ENCODE results near the gene DUOX1. TPM values are rescaled to one million over a fixed set of nuclear protein-coding genes. Genes with fewer than 3 reads are reported as not detected.

DUOX1 gene
- total RNA-seq, 1 experiment from 2014 or later, result 1.2 TPM

DNA sequence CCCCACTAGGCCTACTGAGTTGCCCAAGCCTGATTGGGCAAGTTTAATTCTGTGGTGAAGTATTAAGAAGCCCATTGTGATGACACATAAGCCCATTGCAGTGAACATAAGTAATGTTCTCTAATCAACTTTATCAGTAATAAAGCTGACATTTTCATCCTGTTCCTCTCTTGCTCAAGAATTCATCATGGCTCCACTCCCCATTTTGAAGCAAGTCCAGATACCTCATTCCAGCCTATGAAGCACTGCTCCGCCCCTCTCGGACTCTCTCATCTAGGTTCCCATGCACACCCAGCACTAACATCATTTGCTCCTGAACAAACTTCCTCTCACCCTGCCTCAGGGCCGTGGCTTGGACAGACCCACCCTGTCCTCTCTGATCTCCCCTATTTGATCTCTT, 47.5 kb downstream of the DUOX1 start:
- intact Hi-C loops (cut with micrococcal nuclease; ENCODE audit: unreplicated experiment), result no loop called here
- Mint-ChIP-seq H3K36me3 (ENCODE audit: insufficient read depth, unreplicated experiment) (no peaks in the 10 kb centered on the region), H3K27ac (ENCODE audit: unreplicated experiment) (no peak overlapping the region), H3K27me3 (ENCODE audit: unreplicated experiment) (no peaks in the 10 kb centered on the region), H3K9me3 (ENCODE audit: low read depth, unreplicated experiment) (no peaks in the 10 kb centered on the region), H3K4me3 (ENCODE audit: low read depth, unreplicated experiment) (no peak overlapping the region), H3K4me1 (ENCODE audit: low read depth, unreplicated experiment) (peaks cover 29% of the 10 kb centered on the region)
- DNase-seq, result no peak
- CTCF ChIA-PET, result no interaction called here
- TF ChIP-seq, protein P1, sequence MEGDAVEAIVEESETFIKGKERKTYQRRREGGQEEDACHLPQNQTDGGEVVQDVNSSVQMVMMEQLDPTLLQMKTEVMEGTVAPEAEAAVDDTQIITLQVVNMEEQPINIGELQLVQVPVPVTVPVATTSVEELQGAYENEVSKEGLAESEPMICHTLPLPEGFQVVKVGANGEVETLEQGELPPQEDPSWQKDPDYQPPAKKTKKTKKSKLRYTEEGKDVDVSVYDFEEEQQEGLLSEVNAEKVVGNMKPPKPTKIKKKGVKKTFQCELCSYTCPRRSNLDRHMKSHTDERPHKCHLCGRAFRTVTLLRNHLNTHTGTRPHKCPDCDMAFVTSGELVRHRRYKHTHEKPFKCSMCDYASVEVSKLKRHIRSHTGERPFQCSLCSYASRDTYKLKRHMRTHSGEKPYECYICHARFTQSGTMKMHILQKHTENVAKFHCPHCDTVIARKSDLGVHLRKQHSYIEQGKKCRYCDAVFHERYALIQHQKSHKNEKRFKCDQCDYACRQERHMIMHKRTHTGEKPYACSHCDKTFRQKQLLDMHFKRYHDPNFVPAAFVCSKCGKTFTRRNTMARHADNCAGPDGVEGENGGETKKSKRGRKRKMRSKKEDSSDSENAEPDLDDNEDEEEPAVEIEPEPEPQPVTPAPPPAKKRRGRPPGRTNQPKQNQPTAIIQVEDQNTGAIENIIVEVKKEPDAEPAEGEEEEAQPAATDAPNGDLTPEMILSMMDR (IDR thresholded peaks at IDR 0.05; ENCODE audit: unreplicated experiment), result no peak
- BruUV-seq (replicated peaks), result no TSS peak

DNA sequence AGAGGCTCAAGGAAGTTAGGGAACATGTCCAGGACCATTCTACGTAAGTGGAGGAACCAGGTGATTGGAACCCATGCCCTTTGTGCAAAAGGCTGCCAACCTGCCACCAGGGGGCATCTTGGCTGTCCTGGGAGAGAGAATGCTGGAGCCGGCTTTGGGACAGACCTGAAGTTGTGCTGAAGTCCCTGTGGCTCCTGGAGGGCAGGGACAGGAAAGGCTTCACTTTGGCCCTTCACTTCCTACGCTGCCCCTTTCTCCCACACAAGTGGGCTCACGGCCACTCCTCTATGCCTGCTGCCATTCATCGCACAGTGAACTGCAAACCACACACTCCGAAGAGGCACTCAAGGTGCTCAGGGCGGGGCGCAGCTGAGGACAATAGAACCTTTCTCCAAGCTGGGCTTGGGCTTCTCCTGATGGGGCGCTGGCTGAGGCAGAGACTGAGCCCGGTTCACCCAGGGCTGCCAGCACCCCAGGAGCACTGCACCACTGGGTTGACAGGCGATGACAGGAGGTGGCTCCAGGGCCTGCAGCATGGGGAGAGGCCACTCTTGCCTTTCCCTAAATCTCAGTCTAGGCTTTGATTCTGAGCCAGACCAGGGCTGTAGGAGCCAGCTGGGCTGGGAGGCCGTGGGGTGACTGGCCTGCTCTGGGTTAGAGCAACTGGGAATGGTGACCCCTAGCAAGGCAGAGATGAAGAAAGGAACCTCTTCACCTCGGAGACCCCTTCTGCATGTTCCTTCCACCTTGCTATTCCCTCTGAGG, 49.6 kb downstream of the DUOX1 start:
- peak overlapping the region; percentile 7 for H3K27ac Mint-ChIP-seq (ENCODE audit: unreplicated experiment)
- no peaks in the 10 kb centered on the region for H3K27me3 Mint-ChIP-seq (ENCODE audit: unreplicated experiment)
- TF ChIP-seq, protein P1 (IDR thresholded peaks at IDR 0.05; ENCODE audit: unreplicated experiment), result peak; percentile 73
- BruUV-seq (replicated peaks), result no TSS peak
- no peaks in the 10 kb centered on the region for H3K9me3 Mint-ChIP-seq (ENCODE audit: low read depth, unreplicated experiment)
- intact Hi-C loops (cut with micrococcal nuclease; ENCODE audit: unreplicated experiment), result no loop called here
- H3K4me3 Mint-ChIP-seq (ENCODE audit: low read depth, unreplicated experiment), result no peak overlapping the region
- peak; percentile 80 for DNase-seq
- CTCF ChIA-PET, result interaction anchor here (0.6 to 2.6 kb wide), 9 partner anchors 9 to 61 kb away, joined by 3 to 9 read pairs (median 4); no protein-coding TSS in a partner anchor
- H3K4me1 Mint-ChIP-seq (ENCODE audit: low read depth, unreplicated experiment), result peaks cover 47% of the 10 kb centered on the region
- no peaks in the 10 kb centered on the region for H3K36me3 Mint-ChIP-seq (ENCODE audit: insufficient read depth, unreplicated experiment)

DNA sequence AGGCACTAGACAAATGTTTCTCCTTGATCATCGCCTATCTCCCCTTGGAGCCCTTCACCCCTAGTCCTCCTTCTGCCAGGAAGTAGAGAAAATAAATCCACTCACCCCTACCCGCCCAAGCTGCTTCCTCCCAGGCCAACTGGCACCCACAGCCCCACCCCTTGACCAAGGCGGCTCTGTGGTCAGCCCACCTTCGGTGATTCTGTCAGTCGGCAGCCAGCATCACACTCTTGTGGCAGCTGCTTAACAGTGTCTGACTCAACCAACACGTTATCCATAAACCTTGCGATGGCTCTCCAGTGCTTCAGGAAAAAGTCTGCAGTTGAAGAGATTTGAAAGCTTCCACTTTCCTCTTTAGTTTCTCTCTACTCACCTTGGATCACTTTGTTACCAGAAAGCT, 50.4 kb downstream of the DUOX1 start:
- Mint-ChIP-seq H3K4me1 (ENCODE audit: low read depth, unreplicated experiment) (peaks cover 47% of the 10 kb centered on the region), H3K4me3 (ENCODE audit: low read depth, unreplicated experiment) (peak overlapping the region; percentile 8), H3K9me3 (ENCODE audit: low read depth, unreplicated experiment) (no peaks in the 10 kb centered on the region), H3K27me3 (ENCODE audit: unreplicated experiment) (no peaks in the 10 kb centered on the region), H3K36me3 (ENCODE audit: insufficient read depth, unreplicated experiment) (no peaks in the 10 kb centered on the region), H3K27ac (ENCODE audit: unreplicated experiment) (peak overlapping the region; percentile 7)
- no TSS peak for BruUV-seq (replicated peaks)
- CTCF ChIA-PET, result interaction anchor here (0.7 to 2.6 kb wide), 7 partner anchors 17 to 62 kb away, joined by 3 to 9 read pairs (median 4); no protein-coding TSS in a partner anchor
- intact Hi-C loops (cut with micrococcal nuclease; ENCODE audit: unreplicated experiment), result no loop called here
- TF ChIP-seq, protein P1 (IDR thresholded peaks at IDR 0.05; ENCODE audit: unreplicated experiment), result no peak
- DNase-seq, result peak; percentile 69

DNA sequence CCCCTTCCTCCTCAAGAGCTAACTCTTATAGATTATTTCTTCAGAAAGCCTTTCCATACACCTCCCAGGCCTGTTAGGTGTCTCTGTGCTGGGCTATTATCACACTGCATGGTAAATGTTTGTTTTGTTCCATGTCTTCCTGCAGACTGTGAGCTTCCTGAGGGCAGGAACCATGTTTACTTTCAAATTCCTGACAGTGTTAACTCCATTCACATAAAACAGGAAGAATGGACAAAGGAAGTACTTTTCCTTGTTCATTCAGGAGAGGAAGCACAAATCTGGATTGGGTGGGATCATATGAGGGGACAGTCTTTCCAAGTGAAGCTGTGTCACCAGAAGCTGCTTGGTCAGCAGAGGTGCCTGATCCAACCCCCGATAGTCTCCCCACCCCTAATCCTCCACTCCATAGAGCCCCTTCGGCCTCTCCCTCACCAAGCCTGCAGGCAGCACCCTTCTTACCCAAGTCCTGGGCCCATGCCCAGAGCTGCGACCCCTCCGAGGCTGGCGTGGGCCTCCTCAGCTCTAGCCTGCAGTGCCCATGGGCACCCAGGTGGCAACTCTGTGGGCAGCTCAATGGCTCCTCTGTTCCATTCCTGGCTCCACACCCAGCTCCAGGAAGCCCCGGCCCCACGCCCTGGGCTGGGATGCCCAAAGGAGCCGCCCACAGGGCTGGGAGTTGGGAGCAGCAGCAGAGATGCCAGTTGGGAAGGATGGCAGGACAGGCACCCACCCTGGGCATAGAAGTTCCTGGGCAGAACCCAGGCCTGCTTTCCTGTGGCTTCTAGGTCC, 51.0 kb downstream of the DUOX1 start:
- Mint-ChIP-seq H3K9me3 (ENCODE audit: low read depth, unreplicated experiment) (no peaks in the 10 kb centered on the region), H3K27ac (ENCODE audit: unreplicated experiment) (peak overlapping the region; percentile 7), H3K36me3 (ENCODE audit: insufficient read depth, unreplicated experiment) (no peaks in the 10 kb centered on the region), H3K4me3 (ENCODE audit: low read depth, unreplicated experiment) (no peak overlapping the region), H3K27me3 (ENCODE audit: unreplicated experiment) (no peaks in the 10 kb centered on the region), H3K4me1 (ENCODE audit: low read depth, unreplicated experiment) (peaks cover 47% of the 10 kb centered on the region)
- CTCF ChIA-PET, result interaction anchor here (0.7 to 2.6 kb wide), 8 partner anchors 17 to 63 kb away, joined by 3 to 9 read pairs (median 4); no protein-coding TSS in a partner anchor
- no TSS peak for BruUV-seq (replicated peaks)
- TF ChIP-seq, protein P1 (IDR thresholded peaks at IDR 0.05; ENCODE audit: unreplicated experiment), result no peak
- DNase-seq, result no peak
- intact Hi-C loops (cut with micrococcal nuclease; ENCODE audit: unreplicated experiment), result no loop called here

All from Calu3 (cell line).